Parathyroid adenoma (tissue), 2 donors: ENCODE data around the gene NSG1.
A peak's percentile ranks its signal among the peaks of the same experiment; 100 is the strongest.

ENCODE experiments used
- H2AFZ ChIP-seq: fragments of 300-600 bp; sonication (generic); one replicate; pipeline ENCODE4 v1.7.0; 2017; ENCODE audit warnings: antibody characterized with exemption, mild to moderate bottlenecking
- H3K27ac ChIP-seq: fragments of 300-600 bp; sonication (generic); one replicate; pipeline ENCODE4 v1.7.0; 2017
- H3K27me3 ChIP-seq: fragments of 300-600 bp; sonication (generic); one replicate; pipeline ENCODE4 v1.7.0; 2017; ENCODE audit warnings: low read length; ENCODE audit not compliant: control insufficient read depth, insufficient read depth
- H3K36me3 ChIP-seq: fragments of 300-600 bp; sonication (generic); one replicate; pipeline ENCODE4 v1.7.0; 2017; ENCODE audit warnings: low read length; ENCODE audit not compliant: control insufficient read depth, insufficient read depth
- H3K4me1 ChIP-seq: fragments of 300-600 bp; sonication (generic); one replicate; pipeline ENCODE4 v1.7.0; 2017; ENCODE audit warnings: control low read depth
- H3K4me2 ChIP-seq: fragments of 300-600 bp; sonication (generic); one replicate; pipeline ENCODE4 v1.7.0; 2017; ENCODE audit warnings: low read length
- H3K4me3 ChIP-seq: fragments of 300-600 bp; sonication (generic); one replicate; pipeline ENCODE4 v1.7.0; 2017; ENCODE audit warnings: low read depth, low read length
- H3K79me2 ChIP-seq: fragments of 300-600 bp; sonication (generic); one replicate; pipeline ENCODE4 v1.7.0; 2017; ENCODE audit warnings: control low read depth
- H3K9ac ChIP-seq: fragments of 300-600 bp; sonication (generic); one replicate; pipeline ENCODE4 v1.7.0; 2017; ENCODE audit warnings: mild to moderate bottlenecking
- H3K9me3 ChIP-seq: fragments of 300-600 bp; sonication (generic); one replicate; pipeline ENCODE4 v1.7.0; 2017; ENCODE audit warnings: low read length; ENCODE audit not compliant: control insufficient read depth
- CTCF ChIP-seq: fragments of 300-600 bp; sonication (generic); IDR thresholded peaks from one replicate; pipeline ENCODE4 v1.7.0; 2017; ENCODE audit warnings: antibody characterized with exemption, mild to moderate bottlenecking
- donor health status: primary hyperparathyroidism.

Gene NSG1

GRCh38 chr4:4386736-4387392 is at the start of gene NSG1:
TSS of gene NSG1 (plus strand) at chr4:4387102. CDS start at chr4:4387630, 528 bp downstream.
- Histone ChIP-seq H3K4me3 (peak within 1 kb of the TSS; percentile 31), H2AFZ (peak within 1 kb of the TSS; percentile 25), H3K9ac (no peak within 1 kb of the TSS), H3K36me3 (no peaks in the 10 kb centered on the region), H3K4me2 (peak within 1 kb of the TSS; percentile 71), H3K27ac (no peak within 1 kb of the TSS), H3K9me3 (no peaks in the 10 kb centered on the region), H3K4me1 (no peaks in the 10 kb centered on the region), H3K27me3 (no peaks in the 10 kb centered on the region), H3K79me2 (no peaks in the 10 kb centered on the region)
- no peak for TF ChIP-seq CTCF

- H3K4me1 ChIP-seq, result no peaks in the 10 kb centered on the region
- no peak overlapping the region for H3K9ac ChIP-seq
- H3K9me3 ChIP-seq, result no peaks in the 10 kb centered on the region
- no peak overlapping the region for H2AFZ ChIP-seq
- H3K4me2 ChIP-seq, result no peak overlapping the region
- H3K27me3 ChIP-seq, result no peaks in the 10 kb centered on the region
- no peak overlapping the region for H3K27ac ChIP-seq
- TF ChIP-seq CTCF, result no peak
- no peaks in the 10 kb centered on the region for H3K36me3 ChIP-seq
- H3K4me3 ChIP-seq, result no peak overlapping the region
- no peaks in the 10 kb centered on the region for H3K79me2 ChIP-seq
Observed at GRCh38 chr4:4338210-4339001, 48.5 kb upstream of the NSG1 start.

- H3K36me3 ChIP-seq, result no peaks in the 10 kb centered on the region
Observed at GRCh38 chr4:4339504-4340085, 47.3 kb upstream of the NSG1 start.

GRCh38 chr4:4341861-4342650 is 44.8 kb upstream of the NSG1 start:
- Histone ChIP-seq H3K9me3 (no peaks in the 10 kb centered on the region), H3K27ac (no peak overlapping the region), H3K79me2 (no peaks in the 10 kb centered on the region), H3K4me2 (no peak overlapping the region), H3K4me3 (no peak overlapping the region), H3K9ac (no peak overlapping the region), H2AFZ (no peak overlapping the region), H3K36me3 (no peaks in the 10 kb centered on the region), H3K4me1 (no peaks in the 10 kb centered on the region), H3K27me3 (no peaks in the 10 kb centered on the region)
- TF ChIP-seq CTCF, result no peak

More at GRCh38 chr4:4339504-4340085, 47.3 kb upstream of the NSG1 start:
- H3K27me3 ChIP-seq, result no peaks in the 10 kb centered on the region
- H2AFZ ChIP-seq, result no peak overlapping the region
- no peak overlapping the region for H3K27ac ChIP-seq
- H3K9me3 ChIP-seq, result no peaks in the 10 kb centered on the region
- H3K9ac ChIP-seq, result no peak overlapping the region
- H3K79me2 ChIP-seq, result no peaks in the 10 kb centered on the region
- no peak overlapping the region for H3K4me3 ChIP-seq
- no peak for TF ChIP-seq CTCF
- no peak overlapping the region for H3K4me2 ChIP-seq
- no peaks in the 10 kb centered on the region for H3K4me1 ChIP-seq
